Measurements from ENCODE around the gene MBD6. TPM values are rescaled to one million over a fixed set of nuclear protein-coding genes. Genes with fewer than 3 reads are reported as not detected.
A peak's percentile ranks its signal among the peaks of the same experiment; 100 is the strongest.

The MBD6 gene
- total and polyA plus RNA-seq, 2 experiments from 2014 or later = 2.1 to 13.0 TPM

GRCh38 chr12:57539134-57539768, 16.6 kb downstream of the MBD6 start:
- Histone ChIP-seq H3K4me3 (no peak overlapping the region), H3K36me3 (ENCODE audit: low read depth) (peaks cover 38% of the 10 kb centered on the region), H4K20me1 (ENCODE audit: insufficient read depth) (no peaks in the 10 kb centered on the region), H3K9me3 (ENCODE audit: low read depth) (no peaks in the 10 kb centered on the region), H2AFZ (no peak overlapping the region), H3K9ac (no peak overlapping the region), H3K79me2 (ENCODE audit: insufficient read depth) (peaks cover 66% of the 10 kb centered on the region), H3K9me2 (ENCODE audit: insufficient read depth) (no peaks in the 10 kb centered on the region), H3K4me1 (ENCODE audit: insufficient read depth) (peaks cover 8% of the 10 kb centered on the region; the same call in 1 of the 2 replicates), H3K27me3 (replicated peaks; ENCODE audit: insufficient read depth) (no peaks in the 10 kb centered on the region), H3F3A (ENCODE audit: insufficient read depth) (no peaks in the 10 kb centered on the region; the same call in 1 of the 2 replicates), H3K4me2 (ENCODE audit: unreplicated experiment) (no peak overlapping the region), H3K27ac (no peak overlapping the region)
- no peak for DNase-seq
- in situ Hi-C loops (cut with MboI) = no loop called here
- WGBS, 2 experiments (ENCODE audit: low coverage in 1 of 2, low lambda C conversion rate in 2 of 2, missing lambda C conversion rate in 2 of 2) = 75 to 79% methylated on average over 5 of the region's 5 CpGs
- TF ChIP-seq EZH2phosphoT487 (IDR thresholded peaks at IDR 0.05; ENCODE audit: insufficient read depth, low read depth) (no peak), EZH2 (IDR thresholded peaks at IDR 0.05; ENCODE audit: insufficient read depth, poor library complexity, severe bottlenecking) (no peak)

DNA sequence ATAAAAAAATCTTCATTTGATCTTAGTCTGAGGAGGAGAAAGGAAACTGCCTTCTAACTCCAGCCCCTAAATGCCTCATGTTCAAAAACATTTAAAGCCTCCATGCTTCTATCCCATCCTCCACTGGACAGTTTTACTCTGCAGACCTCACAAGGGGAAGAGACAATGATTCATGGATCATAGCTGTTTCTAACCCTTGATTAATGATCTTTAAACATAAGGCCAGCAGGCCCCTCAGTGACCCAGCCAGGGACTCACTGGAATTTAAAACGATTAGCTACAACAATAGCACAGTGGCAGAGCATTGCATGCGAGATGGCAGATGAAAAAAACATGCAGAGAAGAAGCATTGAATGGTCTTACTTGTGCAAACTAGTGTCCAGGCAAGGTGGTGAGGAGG, 18.4 kb downstream of the MBD6 start:
- Histone ChIP-seq H3K36me3 (ENCODE audit: low read depth) (peaks cover 32% of the 10 kb centered on the region), H3K4me1 (ENCODE audit: insufficient read depth) (peaks cover 19% of the 10 kb centered on the region), H4K20me1 (ENCODE audit: insufficient read depth) (no peaks in the 10 kb centered on the region), H3K4me2 (ENCODE audit: unreplicated experiment) (no peak overlapping the region), H3K9me3 (ENCODE audit: low read depth) (no peaks in the 10 kb centered on the region), H2AFZ (no peak overlapping the region), H3K9ac (no peak overlapping the region), H3K9me2 (ENCODE audit: insufficient read depth) (no peaks in the 10 kb centered on the region), H3K79me2 (ENCODE audit: insufficient read depth) (peaks cover 83% of the 10 kb centered on the region), H3K27me3 (replicated peaks; ENCODE audit: insufficient read depth) (no peaks in the 10 kb centered on the region), H3K4me3 (no peak overlapping the region), H3F3A (ENCODE audit: insufficient read depth) (no peaks in the 10 kb centered on the region; the same call in 1 of the 2 replicates), H3K27ac (no peak overlapping the region)
- 46 to 56% methylated on average over 2 of the region's 2 CpGs for WGBS, 2 experiments (ENCODE audit: low coverage in 1 of 2, low lambda C conversion rate in 2 of 2, missing lambda C conversion rate in 2 of 2)
- no peak for TF ChIP-seq EZH2 (IDR thresholded peaks at IDR 0.05; ENCODE audit: insufficient read depth, poor library complexity, severe bottlenecking)
- TF ChIP-seq EZH2phosphoT487 (IDR thresholded peaks at IDR 0.05; ENCODE audit: insufficient read depth, low read depth) = no peak
- no peak for DNase-seq
- in situ Hi-C loops (cut with MboI) = no loop called here

DNA sequence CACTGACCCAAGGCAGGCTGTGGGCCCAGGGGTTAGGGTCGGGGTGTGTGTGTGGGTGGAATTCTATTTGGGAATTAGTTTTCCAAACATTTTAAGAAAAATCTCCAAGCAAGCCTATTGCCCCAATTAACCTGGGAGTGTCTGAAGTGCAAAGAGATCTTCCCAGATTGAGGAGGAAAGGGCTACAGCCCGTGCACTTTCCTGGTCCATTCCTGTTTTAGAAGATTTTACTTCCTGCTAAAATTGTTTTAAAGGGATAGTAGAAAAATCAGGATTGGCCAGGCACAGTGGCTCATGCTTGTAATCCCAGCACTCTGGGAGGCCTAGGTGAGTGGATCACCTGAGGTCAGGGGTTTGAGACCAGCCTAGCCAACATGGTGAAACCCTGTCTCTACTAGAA, 19.1 kb downstream of the MBD6 start:
- Histone ChIP-seq H3K27ac (no peak overlapping the region), H3K36me3 (ENCODE audit: low read depth) (peaks cover 32% of the 10 kb centered on the region), H3K9ac (no peak overlapping the region), H4K20me1 (ENCODE audit: insufficient read depth) (no peaks in the 10 kb centered on the region), H3K4me3 (no peak overlapping the region), H3K4me1 (ENCODE audit: insufficient read depth) (peaks cover 21% of the 10 kb centered on the region), H3K79me2 (ENCODE audit: insufficient read depth) (peaks cover 90% of the 10 kb centered on the region), H3K27me3 (replicated peaks; ENCODE audit: insufficient read depth) (no peaks in the 10 kb centered on the region), H3K4me2 (ENCODE audit: unreplicated experiment) (no peak overlapping the region), H3F3A (ENCODE audit: insufficient read depth) (no peaks in the 10 kb centered on the region), H3K9me2 (ENCODE audit: insufficient read depth) (no peaks in the 10 kb centered on the region), H3K9me3 (ENCODE audit: low read depth) (no peaks in the 10 kb centered on the region), H2AFZ (no peak overlapping the region)
- DNase-seq = no peak
- TF ChIP-seq EZH2 (IDR thresholded peaks at IDR 0.05; ENCODE audit: insufficient read depth, poor library complexity, severe bottlenecking) (no peak), EZH2phosphoT487 (IDR thresholded peaks at IDR 0.05; ENCODE audit: insufficient read depth, low read depth) (no peak)
- in situ Hi-C loops (cut with MboI) = no loop called here
- 98 to 100% methylated on average over 2 of the region's 2 CpGs for WGBS, 2 experiments (ENCODE audit: low coverage in 1 of 2, low lambda C conversion rate in 2 of 2, missing lambda C conversion rate in 2 of 2)

GRCh38 chr12:57543581-57543980, 21.0 kb downstream of the MBD6 start:
- no peak for TF ChIP-seq EZH2 (IDR thresholded peaks at IDR 0.05; ENCODE audit: insufficient read depth, poor library complexity, severe bottlenecking)
- no peak for TF ChIP-seq EZH2phosphoT487 (IDR thresholded peaks at IDR 0.05; ENCODE audit: insufficient read depth, low read depth)
- Histone ChIP-seq H4K20me1 (ENCODE audit: insufficient read depth) (no peaks in the 10 kb centered on the region), H3F3A (ENCODE audit: insufficient read depth) (no peaks in the 10 kb centered on the region), H3K4me2 (ENCODE audit: unreplicated experiment) (no peak overlapping the region), H3K27me3 (replicated peaks; ENCODE audit: insufficient read depth) (no peaks in the 10 kb centered on the region), H3K9me3 (ENCODE audit: low read depth) (no peaks in the 10 kb centered on the region), H3K36me3 (ENCODE audit: low read depth) (peaks cover 25% of the 10 kb centered on the region), H3K9ac (no peak overlapping the region), H2AFZ (no peak overlapping the region), H3K27ac (no peak overlapping the region), H3K4me3 (no peak overlapping the region), H3K4me1 (ENCODE audit: insufficient read depth) (peaks cover 21% of the 10 kb centered on the region), H3K9me2 (ENCODE audit: insufficient read depth) (no peaks in the 10 kb centered on the region), H3K79me2 (ENCODE audit: insufficient read depth) (peaks cover 81% of the 10 kb centered on the region)
- in situ Hi-C loops (cut with MboI) = no loop called here
- peak; percentile 57 for DNase-seq
- 91 to 95% methylated on average over 2 of the region's 2 CpGs for WGBS, 2 experiments (ENCODE audit: low coverage in 1 of 2, low lambda C conversion rate in 2 of 2, missing lambda C conversion rate in 2 of 2)
